Measurements from ENCODE around the gene KIF5C. TPM values are rescaled to one million over a fixed set of nuclear protein-coding genes. Genes with fewer than 3 reads are reported as not detected.

The KIF5C gene
- total and polyA plus RNA-seq, 7 donors: 0.22 to 1.1 (median 0.59) TPM

GRCh38 chr2:149012545-149012944 lies 137.5 kb downstream of the KIF5C start:
- intact Hi-C loops (cut with DNase I): no loop called here
- TF ChIP-seq CTCF (IDR thresholded peaks at IDR 0.05): no peak
- ATAC-seq: no peak

DNA sequence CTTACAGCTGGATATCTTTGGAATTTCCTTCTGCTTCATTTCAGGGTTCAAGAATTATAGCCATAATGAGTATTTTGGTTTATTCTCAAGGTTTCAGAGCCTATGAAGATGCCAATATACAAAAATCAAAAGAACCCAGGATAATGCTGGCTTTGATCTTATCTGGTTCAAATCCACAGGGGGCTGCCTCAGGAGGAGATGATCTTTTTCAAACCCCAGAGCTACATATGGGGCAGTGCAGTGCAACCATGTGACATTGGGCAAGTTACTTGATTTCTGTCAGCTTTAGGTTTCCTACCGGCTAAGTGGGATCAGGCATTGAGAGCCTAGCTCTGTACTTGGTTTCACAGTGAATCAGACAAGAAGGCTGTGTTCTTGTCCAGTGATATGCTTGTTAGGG lies 140.5 kb downstream of the KIF5C start:
- Histone ChIP-seq H3K4me1 (no peaks in the 10 kb centered on the region), H3K9me3 (no peaks in the 10 kb centered on the region), H3K27me3 (ENCODE audit: insufficient read depth in 3 of 3, low read length in 2 of 3) (no peaks in the 10 kb centered on the region), H3K36me3 (ENCODE audit: insufficient read depth in 1 of 2, low read depth in 1 of 2) (no peaks in the 10 kb centered on the region), H3K27ac (no peak overlapping the region), H3K4me3 (no peak overlapping the region)
- ATAC-seq (no peak), DNase-seq (no peak)
- intact Hi-C loops (cut with DNase I): loop anchor here in 1 of 2 donors (5.0 kb wide), 1 partner anchor 547 kb away; no protein-coding TSS in a partner anchor
- no peak for TF ChIP-seq CTCF (IDR thresholded peaks at IDR 0.05)
- WGBS, 3 donors: 72 to 84% (median 76%) methylated on average over 1 of the region's 1 CpG

More at GRCh38 chr2:149012545-149012944, 137.5 kb downstream of the KIF5C start:
- no peaks in the 10 kb centered on the region for H3K9me3 ChIP-seq
- H3K4me3 ChIP-seq: no peak overlapping the region
- no peak for DNase-seq
- no peak overlapping the region for H3K27ac ChIP-seq
- no peaks in the 10 kb centered on the region for H3K36me3 ChIP-seq (ENCODE audit: insufficient read depth in 1 of 2, low read depth in 1 of 2)
- H3K4me1 ChIP-seq: no peaks in the 10 kb centered on the region
- no peaks in the 10 kb centered on the region for H3K27me3 ChIP-seq (ENCODE audit: insufficient read depth in 3 of 3, low read length in 2 of 3)
- WGBS, 3 donors: 85 to 91% (median 85%) methylated on average over 9 of the region's 9 CpGs

DNA sequence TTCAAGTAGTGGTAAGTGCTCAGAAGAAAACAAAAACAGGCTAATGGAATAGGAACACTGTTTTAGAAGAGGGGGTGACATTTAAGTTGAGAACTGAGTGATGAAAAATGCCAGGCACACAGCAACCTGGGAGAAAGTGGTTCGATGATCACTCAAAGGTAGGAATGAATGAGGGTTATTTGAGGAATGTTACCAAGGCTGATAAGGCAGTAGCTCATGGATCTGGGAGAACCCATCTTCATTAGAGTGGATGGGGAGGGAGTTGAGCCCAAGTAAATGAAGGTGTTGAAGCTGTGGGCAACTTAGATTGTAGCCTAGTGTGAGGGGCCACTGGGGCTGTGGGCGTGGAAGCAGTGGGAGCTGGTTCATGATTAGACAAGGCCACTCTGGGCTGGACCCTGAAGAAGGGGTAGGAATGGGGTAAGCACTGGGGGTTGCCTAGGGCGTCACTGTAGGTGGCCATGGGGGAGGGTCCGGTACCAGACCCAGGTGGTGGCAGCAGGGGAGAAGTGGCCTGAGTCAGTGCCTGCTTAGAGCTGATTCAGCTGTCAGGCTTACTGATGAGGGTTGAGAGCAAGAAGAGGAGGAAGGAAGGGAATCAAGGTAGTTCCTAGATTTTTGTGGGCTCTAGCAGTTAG lies 141.0 kb downstream of the KIF5C start:
- no peak overlapping the region for H3K4me3 ChIP-seq
- 94 to 97% (median 95%) methylated on average over 4 of the region's 4 CpGs for WGBS, 3 donors
- no peak overlapping the region for H3K27ac ChIP-seq
- intact Hi-C loops (cut with DNase I): loop anchor here in 1 of 2 donors (5.0 kb wide), 1 partner anchor 546 kb away; no protein-coding TSS in a partner anchor
- no peaks in the 10 kb centered on the region for H3K36me3 ChIP-seq (ENCODE audit: insufficient read depth in 1 of 2, low read depth in 1 of 2)
- no peak for TF ChIP-seq CTCF (IDR thresholded peaks at IDR 0.05)
- DNase-seq (no peak), ATAC-seq (no peak)
- no peaks in the 10 kb centered on the region for H3K4me1 ChIP-seq
- no peaks in the 10 kb centered on the region for H3K27me3 ChIP-seq (ENCODE audit: insufficient read depth in 3 of 3, low read length in 2 of 3)
- no peaks in the 10 kb centered on the region for H3K9me3 ChIP-seq

- DNase-seq (peak; percentile 58 to 77), ATAC-seq (peak in 3 of 4 donors; percentile 51 to 77 (median 63))
- Histone ChIP-seq H3K9me3 (no peaks in the 10 kb centered on the region), H3K36me3 (ENCODE audit: insufficient read depth in 1 of 2, low read depth in 1 of 2) (no peaks in the 10 kb centered on the region), H3K27ac (no peak overlapping the region), H3K4me1 (no peaks in the 10 kb centered on the region), H3K27me3 (ENCODE audit: insufficient read depth in 3 of 3, low read length in 2 of 3) (no peaks in the 10 kb centered on the region), H3K4me3 (no peak overlapping the region)
- TF ChIP-seq CTCF (IDR thresholded peaks at IDR 0.05): peak; percentile 82
- WGBS, 3 donors: 48 to 54% (median 50%) methylated on average over 14 of the region's 14 CpGs
- intact Hi-C loops (cut with DNase I): loop anchor here in 1 of 2 donors (5.0 kb wide), 1 partner anchor 545 kb away; no protein-coding TSS in a partner anchor
Observed at GRCh38 chr2:149017116-149017985, 142.3 kb downstream of the KIF5C start.

Data from psoas muscle (tissue), 8 donors.